ENCODE data around the gene FCER1G.

The FCER1G gene

DNA sequence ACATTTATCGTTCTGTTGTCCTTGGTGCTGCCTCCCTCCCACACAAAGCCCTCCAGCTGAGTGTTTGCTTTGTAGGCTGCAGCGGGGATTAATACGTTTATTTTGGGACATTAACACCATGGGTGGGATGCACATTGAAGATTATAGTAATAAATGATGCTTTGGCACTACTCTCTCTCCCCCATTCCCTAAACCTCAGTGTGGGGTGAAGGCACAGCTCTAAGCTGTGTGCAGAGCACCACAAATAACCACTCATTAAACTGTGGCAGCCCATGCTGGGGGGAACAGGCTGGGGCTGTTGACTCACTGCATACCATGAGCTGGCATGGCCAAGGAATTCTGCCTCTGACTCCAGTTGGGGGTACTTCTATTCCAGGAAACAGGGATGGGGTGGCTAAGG lies 51.1 kb downstream of the FCER1G start:
- no peak for DNase-seq (ENCODE audit: low spot score)

DNA sequence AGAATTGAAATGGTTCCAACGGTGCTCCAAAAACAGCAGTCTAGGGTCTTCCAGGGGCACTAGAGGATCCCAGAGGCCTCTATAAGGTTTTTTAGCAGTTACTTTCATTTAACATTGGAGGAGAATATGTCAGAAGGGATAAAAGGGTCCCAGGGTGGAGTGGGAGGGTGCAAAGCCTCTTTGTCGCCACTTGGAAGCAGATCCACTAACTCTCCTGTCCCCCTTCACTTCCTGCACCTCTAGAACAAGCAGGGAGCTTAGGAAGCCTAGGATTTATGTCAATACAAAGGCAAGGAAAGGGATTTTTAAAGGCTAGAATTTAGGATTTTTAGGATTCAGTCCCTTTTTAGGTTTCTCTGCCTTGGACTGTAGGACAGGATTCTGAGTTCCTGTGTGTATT lies 51.7 kb downstream of the FCER1G start:
- DNase-seq (ENCODE audit: low spot score): no peak

DNA sequence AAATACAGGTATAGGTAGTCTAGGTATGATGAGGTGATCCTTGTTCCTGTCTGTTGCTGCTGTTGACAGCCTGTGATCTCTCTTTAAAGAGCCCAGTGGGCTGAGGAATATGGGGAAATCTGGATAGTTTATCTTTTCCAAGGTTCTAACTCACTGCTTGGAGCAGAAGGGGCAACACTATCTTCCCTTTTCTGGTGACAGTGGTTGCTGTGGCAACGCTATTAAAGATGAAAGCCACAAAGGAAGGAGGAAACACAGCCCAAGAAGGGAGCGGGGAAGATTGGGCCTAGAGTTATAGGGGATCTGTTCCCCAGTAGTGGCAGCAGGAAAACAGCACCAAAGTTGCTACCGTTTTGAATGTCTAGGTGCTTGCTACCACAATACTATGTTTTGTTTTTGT lies 52.2 kb downstream of the FCER1G start:
- DNase-seq (ENCODE audit: low spot score): peak; percentile 42
